ENCODE results near the gene GNB2.
"Not testable (repeated sequence)": the region's sequence is repeated elsewhere in the genome, so short reads cannot be mapped to it uniquely, and the experiment has no call there.

Gene GNB2

DNA sequence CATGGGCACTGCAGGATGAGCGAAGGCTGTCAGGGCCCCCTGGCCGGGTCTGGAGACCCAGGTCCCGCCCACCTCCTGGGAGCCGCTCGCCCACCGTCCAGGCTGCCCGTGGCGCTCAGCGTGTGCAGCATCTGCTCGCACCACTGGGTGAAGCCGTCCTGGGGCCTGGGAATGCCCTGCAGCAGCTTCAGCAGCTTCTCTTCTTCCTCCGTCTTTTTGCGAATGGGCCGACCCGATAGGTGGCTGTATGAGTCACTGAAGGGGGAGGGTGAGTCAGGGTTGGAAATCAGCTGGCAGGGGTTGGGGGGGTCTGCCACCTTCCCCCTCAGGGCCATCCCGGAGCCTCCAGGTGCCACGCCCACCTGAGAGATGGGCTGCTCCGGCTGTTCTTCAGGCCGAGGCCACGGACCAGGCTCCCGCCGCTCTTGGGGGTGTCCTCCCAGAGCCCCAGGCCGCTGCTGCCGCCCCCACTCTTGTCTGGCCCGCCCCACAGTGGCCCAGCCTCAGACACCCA lies 8.7 kb downstream of the GNB2 start:
- DNase-seq, result no peak

DNA sequence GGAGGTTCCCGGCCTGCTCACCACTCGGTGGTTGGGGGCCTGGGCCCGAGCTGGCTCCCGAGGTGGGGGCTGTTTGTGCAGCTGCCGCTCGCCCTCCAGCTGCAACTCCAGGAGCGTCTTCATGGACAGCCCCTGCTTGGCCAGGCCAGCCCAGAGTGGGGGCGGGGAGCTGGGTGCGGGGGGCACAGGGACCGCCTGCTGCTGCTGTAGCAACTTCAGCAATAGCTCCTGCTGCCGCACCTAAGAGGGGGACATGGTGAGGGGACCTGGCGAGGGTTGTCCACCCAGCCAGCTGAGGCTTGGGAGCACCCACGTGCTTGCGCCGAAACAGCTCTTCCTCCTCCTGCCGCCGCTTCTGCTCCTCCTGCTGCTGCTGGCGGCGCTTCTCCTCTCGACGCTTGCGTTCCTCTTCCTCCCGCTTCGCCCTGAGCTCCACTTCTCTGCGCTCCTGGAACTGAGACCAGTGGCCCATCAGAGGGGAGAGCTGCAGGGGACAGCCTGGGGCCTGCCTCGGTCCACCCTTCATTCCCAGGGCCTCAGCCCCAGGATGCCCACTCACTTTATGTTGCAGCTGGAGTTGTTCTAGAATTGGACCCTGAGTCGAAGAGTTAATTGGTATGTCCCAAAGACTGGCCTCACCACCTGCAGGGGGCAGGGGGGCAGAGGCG lies 9.6 kb downstream of the GNB2 start:
- no peak for DNase-seq

DNA sequence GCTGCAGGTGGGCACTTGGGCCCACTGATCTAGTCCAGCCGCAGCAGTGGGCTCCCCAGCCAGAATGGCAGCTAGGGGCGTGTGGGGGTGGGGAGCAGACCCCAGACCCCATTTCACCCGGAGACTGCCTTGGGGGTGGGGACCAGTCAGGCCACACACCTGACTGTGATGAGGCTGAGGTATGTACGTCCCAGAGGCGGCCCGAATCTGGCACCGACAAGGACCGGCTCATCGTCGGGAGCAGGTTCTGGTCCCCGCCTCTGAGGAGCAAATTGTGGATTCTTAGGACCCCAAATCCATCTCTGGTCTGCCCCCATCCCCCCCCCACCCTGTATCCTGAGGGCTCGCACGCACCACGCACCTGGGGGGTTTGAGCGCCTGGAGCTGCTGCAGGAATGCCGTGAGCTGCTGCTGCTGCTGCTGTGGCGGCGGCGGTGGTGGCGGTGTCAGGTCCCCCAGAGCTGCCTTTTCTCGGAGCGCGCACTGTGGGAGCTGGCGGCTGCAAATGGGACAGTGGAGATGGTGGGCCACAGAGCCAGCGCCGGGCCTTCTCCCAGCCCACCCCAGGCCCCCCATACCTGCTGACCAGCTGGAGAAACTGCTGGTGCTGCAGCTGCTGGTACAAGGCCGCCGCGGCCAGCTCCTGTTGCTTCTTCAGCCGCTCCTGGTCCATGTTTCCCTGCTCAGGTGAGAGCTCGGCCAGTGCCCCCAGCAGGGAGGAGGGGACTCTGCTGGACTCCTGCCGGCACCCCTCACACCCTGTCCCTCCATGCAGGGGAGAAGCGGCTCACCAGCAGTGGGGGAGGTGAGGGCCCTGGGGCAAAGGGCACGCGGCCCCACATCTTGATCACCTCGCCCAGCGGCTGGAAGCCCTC lies 10.4 kb downstream of the GNB2 start:
- no peak for DNase-seq

DNA sequence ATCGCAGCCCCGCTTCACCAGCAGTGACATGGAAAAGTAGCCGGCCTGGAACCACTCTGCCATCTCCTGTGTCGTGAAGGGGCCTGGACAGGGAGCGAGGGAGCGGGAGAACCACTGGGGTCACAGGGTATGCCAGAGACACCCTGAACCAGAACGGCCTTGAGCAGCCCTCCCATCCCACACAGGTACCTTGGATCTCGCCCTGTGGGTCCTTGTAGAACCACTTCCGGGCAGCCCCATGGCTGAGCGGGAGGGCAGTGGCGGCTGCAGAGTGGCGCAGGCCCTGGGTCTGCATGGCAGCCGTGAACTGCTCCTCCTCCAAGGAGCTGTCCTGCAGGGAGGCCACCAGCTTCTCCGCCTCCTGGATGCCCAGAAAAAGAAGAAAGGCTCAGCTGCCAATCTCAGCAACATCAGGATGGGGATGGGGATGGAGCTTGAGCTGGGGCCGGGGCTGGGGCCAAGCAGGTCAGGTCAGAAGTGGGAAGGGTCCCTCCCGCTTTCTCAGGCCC lies 11.0 kb downstream of the GNB2 start:
- DNase-seq, result no peak

DNA sequence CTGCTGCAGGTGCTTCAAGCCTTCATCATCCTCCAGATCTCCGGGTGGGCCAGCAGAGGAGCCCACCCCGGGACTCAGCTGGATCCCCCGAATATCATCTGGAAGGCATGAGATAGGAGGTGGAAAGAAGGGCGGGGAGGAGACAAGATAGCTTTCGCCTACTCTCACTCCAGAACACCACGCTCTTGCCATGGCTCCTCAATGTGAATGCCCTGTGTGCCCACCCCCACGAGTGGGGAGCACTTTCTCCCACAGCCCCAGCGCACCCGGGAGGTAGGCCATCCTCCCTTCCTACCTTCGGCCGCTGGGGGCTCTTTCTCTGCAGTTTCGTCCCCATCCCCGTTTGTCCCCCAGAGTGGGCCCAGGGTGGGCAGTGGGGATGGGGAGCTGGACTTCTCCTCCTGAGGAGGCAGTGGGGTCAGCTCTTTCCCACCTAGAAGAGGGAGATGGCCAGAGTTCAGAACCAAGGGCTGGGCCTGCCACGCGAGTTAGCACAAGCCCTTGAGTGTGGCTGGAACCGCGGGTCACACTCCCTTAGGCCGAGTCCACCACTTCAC lies 11.6 kb downstream of the GNB2 start:
- no peak for DNase-seq

DNA sequence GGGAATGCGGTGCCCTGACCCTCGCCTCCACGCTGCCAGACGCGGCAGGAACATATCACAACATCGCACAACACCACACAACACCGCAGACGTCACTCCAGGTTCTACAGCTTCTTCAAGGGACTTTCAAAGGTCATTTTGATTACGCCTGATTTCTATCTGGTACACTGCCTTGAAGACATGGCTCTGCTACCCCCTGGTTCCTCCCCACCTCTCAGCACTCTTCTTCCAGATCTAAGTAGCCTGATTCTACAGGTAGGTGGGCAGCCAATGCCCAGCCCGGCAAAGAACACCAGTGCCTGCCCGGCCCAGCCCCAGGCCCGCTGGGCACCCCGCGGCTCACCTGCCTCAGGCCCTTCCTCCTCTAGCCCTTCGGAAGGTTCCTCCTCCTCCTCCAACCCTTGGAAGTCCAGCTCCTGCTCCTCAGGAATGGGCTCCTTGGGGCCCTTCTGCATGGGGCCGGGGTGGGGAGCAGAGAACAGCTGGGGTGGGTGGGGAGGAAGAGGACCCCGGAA lies 12.1 kb downstream of the GNB2 start:
- no peak for DNase-seq

DNA sequence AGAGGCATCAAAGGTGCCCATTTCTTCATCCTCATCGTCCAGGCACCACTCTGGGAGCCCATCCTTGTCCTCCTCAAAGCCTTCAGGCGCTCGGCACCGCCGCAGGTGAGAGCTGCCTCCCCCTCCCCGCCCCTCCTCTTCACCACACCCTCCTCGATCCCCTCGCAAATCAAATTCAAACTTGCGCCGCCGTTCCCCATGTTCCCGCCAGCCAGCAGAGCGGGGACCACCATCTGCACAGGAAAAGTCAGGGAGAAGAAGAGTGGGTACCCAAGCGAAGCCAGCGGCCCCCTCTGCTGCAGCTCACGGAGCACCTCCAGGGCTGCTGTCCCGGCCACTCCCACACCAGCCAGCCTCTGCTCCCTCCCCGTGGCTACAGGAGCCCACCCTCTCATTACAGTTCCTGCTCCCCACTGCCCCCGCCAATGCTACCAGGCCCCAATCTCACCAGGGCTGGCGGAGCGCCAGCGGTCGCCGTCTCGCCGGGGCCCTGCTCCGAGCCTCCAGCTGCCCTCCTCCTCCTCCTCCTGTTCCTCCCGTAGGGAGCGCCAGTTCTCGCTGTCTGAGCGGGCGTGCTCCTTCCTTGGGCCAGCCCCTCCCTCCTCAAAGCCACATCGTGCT lies 12.8 kb downstream of the GNB2 start:
- DNase-seq, result no peak

DNA sequence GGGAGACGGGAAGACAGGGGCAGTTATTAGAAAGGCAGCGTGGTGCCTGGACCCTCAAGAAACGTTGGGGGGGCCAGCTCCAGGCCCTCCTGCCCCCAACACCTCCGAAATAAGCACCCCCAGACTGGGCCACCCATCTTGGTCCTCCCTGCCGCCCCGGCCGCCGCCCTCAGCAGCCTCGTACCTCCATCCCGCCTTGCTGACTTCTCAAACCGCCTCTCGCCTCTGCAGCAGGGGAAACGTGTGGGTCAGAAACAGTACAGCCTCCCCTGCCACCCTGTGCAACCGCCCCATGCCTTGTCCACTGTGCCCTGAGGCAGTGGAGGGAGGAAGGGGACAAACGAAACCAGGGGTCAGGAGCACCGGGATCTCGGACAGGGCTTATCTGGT lies 13.3 kb downstream of the GNB2 start:
- no peak for DNase-seq

DNA sequence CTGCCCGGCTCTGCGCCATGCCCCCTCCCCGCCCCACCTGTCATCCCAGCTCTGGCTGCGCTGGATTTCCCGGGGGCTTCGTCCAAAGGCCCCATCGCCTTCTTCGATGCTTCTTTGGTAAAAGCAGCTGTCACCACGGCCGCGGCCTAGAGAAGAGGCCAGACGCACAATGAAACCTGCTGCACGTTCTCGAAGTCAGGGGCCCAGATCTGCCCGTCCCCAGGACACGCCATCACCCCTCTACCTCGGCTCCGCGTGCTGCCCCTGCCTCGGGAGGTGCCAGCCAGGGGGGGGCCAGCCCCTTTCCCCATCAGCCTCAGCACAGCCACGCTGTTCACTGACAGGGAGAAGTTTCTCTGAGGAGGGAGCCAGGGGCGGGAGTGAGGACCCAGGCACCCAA lies 13.7 kb downstream of the GNB2 start:
- no peak for DNase-seq

DNA sequence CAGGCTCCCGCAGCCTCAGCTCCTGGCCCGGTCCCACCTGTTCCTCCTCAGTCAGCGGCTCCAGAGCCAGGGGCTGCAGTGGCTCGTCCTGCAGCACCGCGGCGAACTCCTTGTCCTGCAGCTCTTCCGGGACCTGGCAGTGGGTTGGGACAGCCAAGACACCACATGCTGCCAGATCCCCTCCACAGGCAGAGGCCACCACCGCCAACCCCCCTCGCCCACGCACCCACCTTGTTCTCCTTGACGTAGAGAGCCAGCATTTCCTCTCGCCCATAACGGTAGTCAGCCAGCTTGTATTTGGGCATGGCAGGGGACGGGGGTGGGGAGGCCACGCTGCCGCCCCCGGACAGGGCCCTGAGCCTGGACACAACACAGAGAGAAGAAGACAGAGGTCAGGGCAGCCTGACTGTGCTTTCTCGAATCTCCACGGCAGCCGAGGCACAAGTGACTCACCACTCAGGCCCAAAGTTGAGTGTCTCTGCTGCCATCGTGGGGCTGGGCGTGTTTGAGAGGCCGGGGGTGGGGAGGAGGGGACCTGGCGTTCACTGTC lies 14.3 kb downstream of the GNB2 start:
- no peak for DNase-seq

DNA sequence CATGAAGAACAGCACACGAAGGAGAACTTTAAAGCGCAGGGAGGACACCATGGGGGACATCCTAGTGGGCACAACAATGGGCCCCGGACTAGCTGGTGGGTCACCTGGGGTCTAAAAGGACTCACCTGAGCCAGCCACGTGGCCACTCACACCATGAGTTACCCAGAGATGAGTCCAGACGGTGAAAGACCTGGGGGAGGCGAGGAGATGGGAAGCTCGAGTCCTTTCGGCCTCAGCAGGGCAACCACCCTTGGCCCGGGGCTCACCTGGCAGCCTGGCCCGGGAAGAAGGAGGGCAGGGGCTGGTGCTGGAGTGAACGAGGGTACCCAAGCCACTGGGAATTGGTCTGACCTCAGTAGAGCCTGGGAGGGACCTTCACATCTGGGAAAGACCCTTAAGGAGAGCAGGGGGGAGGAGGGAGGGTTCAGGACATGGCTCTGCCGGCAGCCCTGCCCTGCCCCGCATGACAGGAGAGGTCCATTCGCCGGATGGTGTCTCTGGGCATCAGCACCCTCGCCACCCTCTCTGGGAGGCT lies 14.9 kb downstream of the GNB2 start:
- no peak for DNase-seq

DNA sequence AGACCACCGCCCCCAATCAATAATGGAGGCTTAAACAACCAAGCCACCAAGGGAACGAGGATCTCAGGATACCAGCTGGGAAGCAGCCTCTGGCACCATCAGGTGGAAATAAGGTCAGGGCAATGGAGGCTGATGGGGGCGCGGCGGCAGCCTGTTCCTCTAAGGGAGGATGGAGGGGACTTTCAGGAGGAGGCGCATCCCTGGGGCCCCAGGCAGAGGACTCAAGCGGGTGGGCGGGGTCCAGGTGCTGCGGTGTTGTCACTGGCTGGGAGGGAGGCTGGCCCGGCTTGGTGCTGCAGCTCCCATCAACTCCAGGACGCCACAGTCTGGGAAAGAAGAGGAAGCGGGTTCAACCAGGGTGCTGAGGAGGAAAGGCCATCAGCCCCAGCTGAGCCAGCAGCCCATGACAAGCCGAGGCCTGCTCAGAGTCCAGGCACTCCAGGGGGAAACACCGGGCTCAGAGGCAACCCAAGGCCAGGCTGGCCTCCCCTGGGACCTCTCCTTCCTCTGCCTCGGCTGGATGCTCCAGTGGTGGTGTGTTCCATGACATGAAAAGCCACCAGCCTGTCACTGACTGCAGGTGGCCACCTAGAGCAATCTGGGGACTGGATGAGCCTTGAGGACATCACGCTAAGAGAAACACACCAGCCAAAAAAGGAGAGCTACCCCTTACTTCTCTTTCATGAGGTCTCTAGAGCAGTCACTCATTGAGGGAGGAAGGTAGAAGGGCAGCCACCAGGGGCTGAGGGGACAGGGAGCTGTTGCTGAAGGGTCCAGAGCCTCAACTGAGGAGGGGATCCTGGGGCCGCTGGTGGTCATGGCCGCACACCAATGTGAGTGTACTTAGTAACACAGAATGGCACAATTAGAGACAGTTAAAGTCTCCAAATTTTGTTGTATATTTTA lies 15.9 kb downstream of the GNB2 start:
- DNase-seq, result no peak

DNA sequence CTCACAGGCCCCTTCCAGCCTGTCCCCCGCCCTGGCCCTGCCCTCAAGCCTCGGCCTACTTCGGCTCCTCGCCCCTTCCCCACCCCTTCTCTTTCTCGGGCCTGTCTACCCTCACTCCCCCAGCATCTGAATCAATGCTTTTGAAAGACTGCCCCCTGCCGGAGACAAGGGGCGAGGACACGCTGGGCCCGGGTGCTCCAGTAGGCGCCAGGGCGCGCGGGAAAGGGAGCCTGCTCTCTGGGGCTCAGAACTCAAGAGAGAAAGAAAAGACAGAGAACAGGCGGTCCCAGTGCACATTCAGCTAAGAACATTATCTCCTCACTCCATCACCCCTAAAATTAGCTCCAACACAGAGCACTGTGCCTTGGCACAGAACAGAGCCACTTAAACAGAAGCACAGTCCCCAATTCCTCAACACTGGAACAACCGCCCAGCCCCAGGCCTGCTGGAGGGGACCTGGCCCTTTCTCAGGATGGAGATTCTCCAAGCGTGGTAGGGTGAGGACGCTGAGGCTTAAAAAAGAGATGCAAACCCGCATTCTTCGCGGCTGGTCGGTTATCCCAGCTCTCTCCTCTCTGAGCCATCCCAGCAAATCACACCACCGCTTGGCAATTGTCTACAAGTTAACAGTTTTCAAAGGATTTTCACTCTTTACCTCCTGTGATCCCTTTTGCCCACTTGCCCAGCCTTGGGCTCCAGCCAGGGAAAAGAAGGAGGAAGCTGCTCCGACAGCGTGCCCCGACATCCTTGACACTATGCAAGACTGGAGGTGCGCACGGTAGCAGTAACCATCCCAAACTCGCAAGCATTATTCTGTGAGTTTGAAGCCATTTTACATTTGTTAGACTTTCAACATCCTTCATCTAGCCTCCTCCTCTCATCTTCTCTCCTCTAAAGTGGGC lies 18.4 kb downstream of the GNB2 start:
- DNase-seq, result peak; percentile 88

DNA sequence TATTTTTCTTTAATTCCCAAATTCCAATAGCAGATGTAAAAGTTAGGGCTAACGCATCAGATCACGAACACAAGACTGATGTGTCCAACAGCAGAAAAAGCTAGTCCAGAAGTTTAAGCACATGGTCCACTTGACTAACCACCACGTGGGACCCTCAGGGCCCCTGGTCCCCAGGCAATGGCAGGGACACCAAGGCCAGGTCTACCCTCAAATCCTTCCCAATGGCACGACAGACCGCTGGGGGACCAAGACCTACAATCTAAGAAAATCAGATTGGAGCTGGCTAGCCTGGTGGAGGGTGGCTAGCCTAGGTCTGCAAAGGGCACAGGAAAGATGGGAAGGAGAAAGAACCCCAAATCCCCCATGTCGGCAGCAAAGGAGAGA lies 19.0 kb downstream of the GNB2 start:
- no peak for DNase-seq

DNA sequence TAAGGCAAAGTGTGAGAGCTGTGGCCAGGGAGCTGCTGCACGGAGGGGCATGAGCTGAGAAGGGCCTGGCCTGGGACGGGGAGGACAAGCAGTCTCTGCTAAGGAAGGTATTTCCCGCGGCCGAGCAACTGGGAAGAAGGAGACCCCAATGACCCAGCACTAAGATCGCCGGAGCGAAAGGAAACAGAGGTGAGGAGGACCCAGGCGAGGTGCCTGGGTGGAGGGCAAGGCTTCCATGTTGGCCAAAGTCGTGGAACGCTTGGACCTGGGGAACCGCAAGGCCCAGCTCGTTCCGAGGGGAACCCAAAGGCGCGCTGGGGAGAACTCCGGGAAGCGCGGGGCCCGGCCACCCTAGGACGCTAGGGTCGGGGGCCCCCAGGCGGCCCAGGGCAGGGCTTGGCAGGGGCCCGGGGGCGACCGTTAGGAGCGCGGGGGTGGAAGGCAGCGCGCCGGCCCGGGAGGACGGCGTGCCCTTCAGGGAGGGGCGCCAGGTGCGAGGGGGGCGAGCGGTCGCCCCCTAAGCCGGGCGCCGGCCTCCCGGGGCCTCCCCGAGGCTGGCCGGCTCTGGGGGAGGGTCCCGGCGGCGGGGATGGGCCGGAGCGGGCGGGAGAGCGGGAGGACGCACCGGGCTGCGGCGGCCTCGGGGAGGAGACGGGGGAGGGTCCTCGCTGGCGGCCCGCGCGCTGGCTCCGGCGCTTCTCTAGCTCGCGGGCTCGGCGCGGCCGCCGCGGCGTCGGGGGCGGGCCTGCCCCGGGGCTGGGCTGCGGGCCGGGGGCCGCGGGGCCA lies 20.0 kb downstream of the GNB2 start:
- DNase-seq, result no peak

DNA sequence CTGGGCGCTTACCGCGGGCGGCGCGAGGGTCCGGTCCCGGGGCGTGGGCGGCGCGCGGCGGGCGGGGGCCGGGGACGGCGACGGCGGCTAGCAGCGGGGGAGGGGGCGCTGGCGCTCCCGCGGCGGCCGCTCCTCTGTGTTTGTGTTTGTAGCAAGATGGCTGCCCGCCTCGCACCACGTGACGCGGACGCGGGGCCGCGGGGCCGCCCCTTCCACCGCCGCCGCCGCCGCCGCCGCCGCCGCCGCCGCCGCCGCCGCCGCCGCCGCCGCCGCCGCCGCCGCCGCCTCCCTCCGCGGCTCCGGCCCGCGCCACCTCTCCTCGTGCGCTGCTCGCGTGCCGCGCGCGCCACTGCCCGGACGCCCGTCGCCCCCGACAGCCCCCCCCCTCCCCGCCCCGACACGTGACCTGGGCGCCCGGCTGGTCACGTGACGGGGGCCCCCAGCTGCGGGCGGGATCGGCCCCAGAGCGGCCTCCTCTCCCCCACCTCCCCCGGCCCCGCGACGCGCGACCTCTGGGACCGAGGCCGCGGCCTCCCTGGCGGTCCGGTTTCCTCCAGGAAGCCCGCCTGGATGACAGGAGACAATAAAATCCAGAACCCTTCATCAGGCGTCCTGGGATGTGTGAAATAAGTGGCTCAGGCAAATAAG lies 20.7 kb downstream of the GNB2 start, which contains the start of gene GIGYF1:
TSS of gene GIGYF1 (minus strand) at position 153 of the 648 bp plus-strand sequence. CDS start 6,012 bp downstream, outside the sequence.
- DNase-seq, result peak; percentile 66

DNA sequence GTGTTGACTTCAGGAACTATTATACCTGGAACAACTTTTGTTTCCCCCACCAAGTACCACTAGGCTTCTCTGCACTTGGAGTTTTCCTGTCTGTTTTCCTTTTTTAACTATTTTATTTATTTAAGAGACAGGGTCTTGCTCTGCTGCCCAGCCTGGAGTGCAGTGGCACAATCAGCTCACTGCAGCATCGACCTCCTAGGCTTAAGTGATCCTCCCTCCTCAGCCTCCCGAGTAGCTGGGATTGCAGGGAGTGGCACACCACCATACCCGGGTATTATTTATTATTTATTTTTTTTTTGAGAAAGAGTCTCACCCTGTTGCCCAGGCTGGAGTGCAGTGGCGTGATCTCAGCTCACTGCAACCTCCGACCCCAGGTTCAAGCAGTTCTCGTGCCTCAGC lies 22.6 kb downstream of the GNB2 start:
- DNase-seq, result no peak

DNA sequence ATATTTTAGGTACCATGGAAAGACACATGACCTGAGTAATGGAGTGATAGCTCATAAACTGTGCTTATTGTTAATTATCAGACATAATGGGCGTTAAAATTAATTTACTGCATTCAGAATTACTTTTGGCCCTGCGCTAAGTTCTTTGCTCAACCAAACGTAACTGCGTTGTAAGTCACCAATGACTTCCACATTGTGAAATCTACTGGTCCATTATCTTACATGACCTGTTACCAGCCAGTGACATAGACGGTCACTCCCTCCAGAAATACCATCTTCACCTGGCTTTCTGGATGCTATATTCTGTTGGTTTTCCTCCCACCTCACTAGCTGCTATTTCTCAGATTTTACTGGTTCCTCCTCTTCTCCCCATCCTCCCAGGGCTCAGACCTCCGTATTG lies 25.5 kb downstream of the GNB2 start:
- DNase-seq, result no peak

DNA sequence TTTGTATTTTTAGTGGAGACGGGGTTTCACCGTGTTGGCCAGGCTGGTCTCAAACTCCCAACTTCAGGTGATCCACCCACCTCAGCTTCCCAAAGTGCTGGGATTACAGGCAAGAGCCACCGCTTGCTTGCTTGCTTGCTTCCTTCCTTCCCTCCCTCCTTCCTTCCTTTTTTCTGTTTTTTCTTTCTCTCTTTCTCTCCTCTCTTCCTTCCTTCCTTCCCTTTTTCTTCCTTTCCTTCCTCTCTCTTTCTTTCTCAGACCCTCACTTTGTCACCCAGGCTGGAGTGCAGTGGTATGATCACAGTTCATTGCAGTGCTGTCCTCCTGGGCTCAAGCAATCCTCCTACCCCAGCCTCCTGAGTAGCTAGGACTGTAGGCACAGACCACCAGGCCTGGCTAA lies 27.5 kb downstream of the GNB2 start:
- not testable (repeated sequence) for DNase-seq
